Adrenal gland (tissue), 12 donors: ENCODE measurements around the gene GALNT1. TPM values are rescaled to one million over a fixed set of nuclear protein-coding genes. Genes with fewer than 3 reads are reported as not detected.

Experiments used
- DNase-seq, 7 donors: peaks; one replicate each; pipeline ENCODE4 v3.0.0-alpha.2; 2019 to 2020
- H3K27ac ChIP-seq, 5 donors: fragments of 200-600 bp; sonication (generic) in 4 of 5; 1 replicate in 3 of 5; 2 replicates in 2 of 5; pipeline versions ENCODE4 v1.5.1 to v1.8.0; 2016 to 2020; ENCODE audit warnings: mild to moderate bottlenecking in 1 of 5
- H3K27me3 ChIP-seq: fragments of 200-600 bp; 2 replicates; pipeline ENCODE4 v1.8.0; 2021
- H3K36me3 ChIP-seq, 2 donors: fragments of 200-600 bp; replicated peaks in 1 of 2; 1 replicate in 1 of 2; 2 replicates in 1 of 2; pipeline versions ENCODE4 v1.5.1 to v1.8.0; 2018 to 2022
- H3K4me1 ChIP-seq, 2 donors: fragments of 200-600 bp; replicated peaks in 1 of 2; 1 replicate in 1 of 2; 2 replicates in 1 of 2; pipeline versions ENCODE4 v1.5.1 to v1.8.0; 2018 to 2021
- H3K4me3 ChIP-seq, 4 donors: fragments of 200-600 bp; sonication (generic) in 3 of 4; one replicate each; pipeline ENCODE4 v1.5.1; 2016 to 2018
- H3K9me3 ChIP-seq, 3 donors: fragments of 200-600 bp; sonication (generic) in 1 of 3; replicated peaks in 1 of 3; 1 replicate in 2 of 3; 2 replicates in 1 of 3; pipeline versions ENCODE4 v1.5.1 to v1.8.0; 2016 to 2021
- POLR2A ChIP-seq, 2 donors: fragments of 450-650 bp; IDR thresholded peaks; one replicate each; pipeline ENCODE4 v1.6.1; 2017; ENCODE audit warnings: antibody characterized with exemption in 2 of 2, mild to moderate bottlenecking in 2 of 2, moderate library complexity in 1 of 2
- WGBS, 4 donors: extraction: QIAGEN DNeasy Blood & Tissue Kit in 2 of 4; methylation state at CpG; one replicate each; pipeline versions ENCODE4 v1.1.5 to v1.1.7; 2013 to 2017; 5-methylcytosine and 5-hydroxymethylcytosine counted together
- intact Hi-C, 2 donors: fragments of 100-400 bp; cut with DNase I; formaldehyde crosslinking; loops; one replicate each; pipeline versions ENCODE4 v1.14.1 to v1.15.0; 2022 to 2023
- polyA plus RNA-seq, 3 donors: library from polyadenylated mRNA; stranded (reverse); fragments of 200-250 nt in 2 of 3; fragments of 350-450 nt in 1 of 3; fragmentation: Illumina TruSeq in 1 of 3; extraction: RNeasy Lipid Tissue Mini Kit (QIAGEN cat#74804) in 1 of 3; gene quantifications; one replicate each; pipeline ENCODE4 v1.2.3, GENCODE V29; 2013 to 2014
- total RNA-seq, 9 donors: library from RNA; depleted of rRNA in 4 of 9; stranded (reverse); fragments of >200 nt in 4 of 9; fragments of 120-200 nt in 1 of 9; fragmentation: NEBNext Ultra II Directional in 1 of 9; extraction: Animal tissue kit (Norgen Biotek cat#: 25700) in 1 of 9; gene quantifications; one replicate each; pipeline versions ENCODE4 v1.1.0 to v1.2.4, GENCODE V29; 2013 to 2023
- TF ChIP-seq, protein P1 (sequence below), 6 experiments: fragments of 450-650 bp in 4 of 6; fragments of 200-600 bp in 2 of 6; sonication (generic) in 1 of 6; IDR thresholded peaks; 1 replicate in 5 of 6; 2 replicates in 1 of 6; pipeline versions ENCODE4 v1.5.1 to v1.8.0; 2016 to 2021; ENCODE audit warnings: antibody characterized with exemption in 6 of 6, mild to moderate bottlenecking in 2 of 6, moderate library complexity in 1 of 6
- donor health status: healthy with polysubstance abuse.
- donor health status: Bipolar disorder and iron deficiency.
- donor health status: DM: yes; HTN: yes; CAD: no.
- donor health status: DM: no; HTN: no; CAD: no.
- donor health status: DM: no; HTN: no; CAD: no.
- donor health status: DM: yes; HTN: yes; CAD: no.

GALNT1 gene
- total and polyA plus RNA-seq, 12 donors, result 9.7 to 130 (median 65.4) TPM

DNA sequence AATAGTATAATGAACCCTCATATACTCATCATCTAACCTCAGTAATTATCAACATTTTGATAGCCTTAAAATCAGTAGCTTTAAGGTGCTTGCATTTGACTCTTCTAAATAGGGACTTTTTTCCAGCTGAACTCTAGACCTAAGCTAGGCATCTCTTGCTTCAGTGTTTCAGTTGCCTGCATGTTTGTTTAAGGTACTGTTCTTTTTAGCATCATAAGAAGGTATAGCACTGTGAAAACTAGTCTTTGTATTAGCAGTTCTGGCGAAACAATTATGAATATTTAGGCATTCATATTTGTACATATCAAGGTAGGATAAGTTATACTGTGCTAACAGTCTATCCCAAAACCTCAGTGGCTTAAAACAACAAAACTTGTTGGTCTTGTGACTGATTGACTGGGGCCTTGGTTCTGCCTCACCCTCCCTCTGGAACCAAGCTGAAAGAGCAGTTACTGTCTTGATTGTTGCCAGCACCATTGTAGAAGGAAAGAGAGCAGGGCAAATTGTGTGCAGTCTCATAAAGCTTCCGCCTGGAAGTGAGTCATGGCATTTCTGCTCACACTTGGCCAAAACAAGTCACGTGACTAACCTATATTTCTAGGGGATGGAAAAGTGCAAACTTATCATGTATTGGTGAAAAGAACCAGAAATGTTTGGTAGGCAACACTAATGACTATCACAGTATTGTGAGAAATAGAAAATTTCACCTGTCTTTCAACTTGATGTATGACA is 24.3 kb downstream of the GALNT1 start:
- intact Hi-C loops, result no loop called here
- Histone ChIP-seq H3K4me3 (no peak overlapping the region), H3K36me3 (no peaks in the 10 kb centered on the region), H3K9me3 (peaks cover 0 to 13% (median 0%) of the 10 kb centered on the region in 3 donors), H3K27me3 (no peaks in the 10 kb centered on the region), H3K27ac (no peak overlapping the region), H3K4me1 (peaks cover 0 to 3% of the 10 kb centered on the region in 2 donors)
- DNase-seq, result no peak
- WGBS, 4 donors, result 83 to 92% (median 89%) methylated on average over 3 of the region's 3 CpGs
- TF ChIP-seq POLR2A (IDR thresholded peaks at IDR 0.05), result no peak
- TF ChIP-seq, protein P1, sequence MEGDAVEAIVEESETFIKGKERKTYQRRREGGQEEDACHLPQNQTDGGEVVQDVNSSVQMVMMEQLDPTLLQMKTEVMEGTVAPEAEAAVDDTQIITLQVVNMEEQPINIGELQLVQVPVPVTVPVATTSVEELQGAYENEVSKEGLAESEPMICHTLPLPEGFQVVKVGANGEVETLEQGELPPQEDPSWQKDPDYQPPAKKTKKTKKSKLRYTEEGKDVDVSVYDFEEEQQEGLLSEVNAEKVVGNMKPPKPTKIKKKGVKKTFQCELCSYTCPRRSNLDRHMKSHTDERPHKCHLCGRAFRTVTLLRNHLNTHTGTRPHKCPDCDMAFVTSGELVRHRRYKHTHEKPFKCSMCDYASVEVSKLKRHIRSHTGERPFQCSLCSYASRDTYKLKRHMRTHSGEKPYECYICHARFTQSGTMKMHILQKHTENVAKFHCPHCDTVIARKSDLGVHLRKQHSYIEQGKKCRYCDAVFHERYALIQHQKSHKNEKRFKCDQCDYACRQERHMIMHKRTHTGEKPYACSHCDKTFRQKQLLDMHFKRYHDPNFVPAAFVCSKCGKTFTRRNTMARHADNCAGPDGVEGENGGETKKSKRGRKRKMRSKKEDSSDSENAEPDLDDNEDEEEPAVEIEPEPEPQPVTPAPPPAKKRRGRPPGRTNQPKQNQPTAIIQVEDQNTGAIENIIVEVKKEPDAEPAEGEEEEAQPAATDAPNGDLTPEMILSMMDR (IDR thresholded peaks at IDR 0.05), result no peak

DNA sequence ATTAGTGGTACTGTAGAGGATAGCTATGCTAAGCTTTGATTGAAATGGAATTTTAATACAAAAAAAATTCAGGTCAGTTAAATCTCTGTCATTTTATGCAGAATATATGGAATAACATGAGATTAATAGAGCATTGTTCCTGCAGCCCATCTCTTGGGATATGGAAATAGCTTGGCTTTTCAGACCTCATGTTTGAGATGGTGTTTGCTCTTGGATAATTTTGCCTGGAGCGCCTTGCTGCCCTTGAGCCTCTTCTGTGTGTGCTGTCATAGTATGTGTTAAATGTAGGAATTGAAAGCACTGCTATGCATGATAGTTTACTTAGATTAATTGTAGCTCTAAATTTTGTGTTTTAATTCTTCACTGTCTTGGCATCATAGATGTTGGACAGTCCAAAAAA is 27.7 kb downstream of the GALNT1 start:
- no peak overlapping the region for H3K4me3 ChIP-seq
- intact Hi-C loops, result no loop called here
- no peaks in the 10 kb centered on the region for H3K9me3 ChIP-seq
- H3K36me3 ChIP-seq, result no peaks in the 10 kb centered on the region
- TF ChIP-seq, protein P1 (IDR thresholded peaks at IDR 0.05), result no peak
- no peak for TF ChIP-seq POLR2A (IDR thresholded peaks at IDR 0.05)
- H3K27me3 ChIP-seq, result no peaks in the 10 kb centered on the region
- WGBS, 4 donors, result 92 to 100% (median 98%) methylated on average over 1 of the region's 1 CpG
- H3K27ac ChIP-seq, result no peak overlapping the region
- peaks cover 0 to 14% of the 10 kb centered on the region in 2 donors for H3K4me1 ChIP-seq
- DNase-seq, result no peak

DNA sequence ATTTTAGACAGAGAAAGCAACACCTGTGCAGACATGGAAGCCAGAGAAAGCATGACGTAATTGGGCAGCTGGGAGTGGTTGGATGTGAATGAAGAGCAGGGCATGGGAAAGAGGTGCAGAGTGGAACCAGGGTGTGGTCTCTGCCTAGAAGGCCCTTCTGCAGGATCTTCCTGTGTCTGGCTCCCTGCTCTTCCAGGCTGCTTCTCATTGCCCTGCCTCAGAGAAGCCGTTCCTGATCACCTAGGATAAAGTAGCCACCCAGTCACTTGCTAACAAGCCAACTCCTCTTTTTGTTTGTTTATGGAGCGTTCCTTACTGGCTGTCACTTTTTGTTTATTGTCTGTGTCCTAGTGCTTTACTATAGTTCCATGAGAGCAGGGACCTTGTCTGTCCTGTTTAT is 28.5 kb downstream of the GALNT1 start:
- Histone ChIP-seq H3K27ac (no peak overlapping the region), H3K36me3 (no peaks in the 10 kb centered on the region), H3K27me3 (no peaks in the 10 kb centered on the region), H3K4me1 (peaks cover 0 to 11% of the 10 kb centered on the region in 2 donors), H3K4me3 (no peak overlapping the region), H3K9me3 (no peaks in the 10 kb centered on the region)
- DNase-seq, result no peak
- intact Hi-C loops, result no loop called here
- no peak for TF ChIP-seq POLR2A (IDR thresholded peaks at IDR 0.05)
- TF ChIP-seq, protein P1 (IDR thresholded peaks at IDR 0.05), result no peak
- WGBS, 4 donors, result 81 to 90% (median 87%) methylated on average over 3 of the region's 3 CpGs

DNA sequence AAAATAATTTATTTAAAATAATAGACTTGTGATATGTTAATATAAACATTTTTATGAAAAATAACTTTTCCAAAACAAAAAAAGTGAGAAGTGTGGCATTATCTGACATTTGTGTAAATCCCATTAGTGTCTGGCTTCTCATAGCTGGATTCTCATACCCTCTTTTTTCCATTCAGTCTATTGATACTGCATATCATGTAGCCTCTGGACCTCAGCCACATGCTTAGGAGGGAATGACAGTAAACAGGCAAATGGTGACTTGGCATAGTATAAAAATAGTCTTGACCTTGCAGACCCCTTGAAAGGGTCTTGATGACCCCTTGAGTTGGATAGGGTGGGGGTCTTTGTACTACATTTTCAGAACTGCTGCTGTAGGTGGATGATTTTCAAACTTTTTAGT is 29.2 kb downstream of the GALNT1 start:
- Histone ChIP-seq H3K9me3 (no peaks in the 10 kb centered on the region), H3K4me1 (peaks cover 0 to 10% of the 10 kb centered on the region in 2 donors), H3K27me3 (no peaks in the 10 kb centered on the region), H3K27ac (no peak overlapping the region), H3K36me3 (no peaks in the 10 kb centered on the region), H3K4me3 (no peak overlapping the region)
- TF ChIP-seq POLR2A (IDR thresholded peaks at IDR 0.05), result no peak
- TF ChIP-seq, protein P1 (IDR thresholded peaks at IDR 0.05), result no peak
- no peak for DNase-seq
- intact Hi-C loops, result no loop called here
